GM19455 (cell line): ENCODE measurements around the gene ATP6V1G3.
"Not testable (repeated sequence)": the region's sequence is repeated elsewhere in the genome, so short reads cannot be mapped to it uniquely, and the experiment has no call there.

ENCODE experiments used
- ATAC-seq: cut with Tn5 transposase; IDR thresholded peaks from one replicate; pipeline ENCODE4 v1.9.1; 2021; ENCODE audit not compliant: unreplicated experiment

Gene ATP6V1G3

GRCh38 chr1:198543670-198544260, 3.3 kb upstream of the ATP6V1G3 start:
- ATAC-seq, result peak; percentile 88

- ATAC-seq, result no peak
Measured at GRCh38 chr1:198542632-198543031, 2.2 kb upstream of the ATP6V1G3 start.

GRCh38 chr1:198541737-198542136, 1.3 kb upstream of the ATP6V1G3 start:
- no peak for ATAC-seq

- no peak for ATAC-seq
Measured at GRCh38 chr1:198538579-198539364, 1.7 kb downstream of the ATP6V1G3 start.

- no peak for ATAC-seq
Measured at GRCh38 chr1:198535631-198536030, 4.8 kb downstream of the ATP6V1G3 start.

- no peak for ATAC-seq
Measured at GRCh38 chr1:198534548-198535418, 5.7 kb downstream of the ATP6V1G3 start.

- no peak for ATAC-seq
Measured at GRCh38 chr1:198531891-198532290, 8.6 kb downstream of the ATP6V1G3 start.

- no peak for ATAC-seq
Measured at GRCh38 chr1:198530953-198531352, 9.5 kb downstream of the ATP6V1G3 start.

- ATAC-seq, result no peak
Measured at GRCh38 chr1:198529414-198529813, 11.1 kb downstream of the ATP6V1G3 start.

GRCh38 chr1:198528364-198528763, 12.1 kb downstream of the ATP6V1G3 start:
- ATAC-seq, result no peak

- ATAC-seq, result no peak
Measured at GRCh38 chr1:198524556-198524955, 15.9 kb downstream of the ATP6V1G3 start.

- not testable (repeated sequence) for ATAC-seq
Measured at GRCh38 chr1:198524127-198524526, 16.4 kb downstream of the ATP6V1G3 start.

GRCh38 chr1:198523182-198523950, 17.1 kb downstream of the ATP6V1G3 start:
- no peak for ATAC-seq

GRCh38 chr1:198520524-198521254, 19.8 kb downstream of the ATP6V1G3 start:
- peak; percentile 90 for ATAC-seq

- ATAC-seq, result no peak
Measured at GRCh38 chr1:198519639-198520501, 20.6 kb downstream of the ATP6V1G3 start.

- no peak for ATAC-seq
Measured at GRCh38 chr1:198517623-198518199, 22.8 kb downstream of the ATP6V1G3 start.

GRCh38 chr1:198500096-198500495, 40.4 kb downstream of the ATP6V1G3 start:
- no peak for ATAC-seq

GRCh38 chr1:198499588-198499987, 40.9 kb downstream of the ATP6V1G3 start:
- ATAC-seq, result no peak

- ATAC-seq, result no peak
Measured at GRCh38 chr1:198498881-198499280, 41.6 kb downstream of the ATP6V1G3 start.
